ENCODE measurements around the gene CENPL.
"Not testable (repeated sequence)": the region's sequence is repeated elsewhere in the genome, so short reads cannot be mapped to it uniquely, and the experiment has no call there.

Gene CENPL

GRCh38 chr1:173856903-173857302, 32.2 kb upstream of the CENPL start:
- no peak for DNase-seq

DNA sequence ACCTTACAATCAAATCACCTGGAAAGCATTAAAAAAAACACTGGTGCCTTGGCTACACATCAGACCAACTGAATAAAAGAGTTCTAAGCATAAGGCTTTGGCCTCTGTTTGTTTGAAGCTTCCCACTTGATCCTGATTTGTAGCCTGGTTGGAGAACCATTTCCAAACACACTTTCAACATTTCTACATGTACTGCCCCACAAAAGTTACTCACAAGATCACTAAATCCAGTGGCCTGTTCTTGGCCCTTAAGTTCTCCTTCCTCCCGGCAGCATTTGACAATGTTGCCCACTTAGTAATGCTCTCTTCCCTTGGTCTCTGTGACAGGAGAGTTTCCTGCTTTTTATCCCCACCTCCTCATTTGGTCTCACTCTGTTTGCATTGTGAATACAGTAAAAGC, 31.3 kb upstream of the CENPL start:
- DNase-seq = no peak

GRCh38 chr1:173853074-173853473, 28.4 kb upstream of the CENPL start:
- DNase-seq = no peak

GRCh38 chr1:173852105-173852504, 27.4 kb upstream of the CENPL start:
- no peak for DNase-seq

- DNase-seq = no peak
These were observed 8.1 kb upstream of the CENPL start for GRCh38 chr1:173832748-173833147.

GRCh38 chr1:173827611-173828010, 2.9 kb upstream of the CENPL start:
- no peak for DNase-seq

GRCh38 chr1:173823781-173824314, 835 bp downstream of the CENPL start:
- no peak for DNase-seq

GRCh38 chr1:173821680-173822079, 3.0 kb downstream of the CENPL start:
- no peak for DNase-seq

DNA sequence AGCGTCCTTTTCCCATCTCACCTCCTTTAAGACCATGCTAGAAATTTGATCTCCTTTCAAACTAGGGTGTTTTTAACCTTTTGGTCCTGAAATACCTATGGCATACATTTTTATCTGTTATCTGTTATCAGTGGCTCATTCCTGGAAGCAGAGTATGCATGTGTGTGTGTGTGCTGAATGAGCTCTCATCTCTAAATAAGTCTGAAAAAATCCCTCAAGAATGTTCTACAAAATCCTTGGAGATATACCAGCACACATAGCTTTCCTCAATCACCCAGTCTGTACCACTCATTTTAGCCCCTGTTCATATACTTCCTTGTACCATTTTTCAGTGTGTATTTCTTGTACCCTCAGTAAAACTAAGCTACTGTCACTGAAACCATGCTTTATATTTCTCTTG, 6.2 kb downstream of the CENPL start:
- DNase-seq = no peak

DNA sequence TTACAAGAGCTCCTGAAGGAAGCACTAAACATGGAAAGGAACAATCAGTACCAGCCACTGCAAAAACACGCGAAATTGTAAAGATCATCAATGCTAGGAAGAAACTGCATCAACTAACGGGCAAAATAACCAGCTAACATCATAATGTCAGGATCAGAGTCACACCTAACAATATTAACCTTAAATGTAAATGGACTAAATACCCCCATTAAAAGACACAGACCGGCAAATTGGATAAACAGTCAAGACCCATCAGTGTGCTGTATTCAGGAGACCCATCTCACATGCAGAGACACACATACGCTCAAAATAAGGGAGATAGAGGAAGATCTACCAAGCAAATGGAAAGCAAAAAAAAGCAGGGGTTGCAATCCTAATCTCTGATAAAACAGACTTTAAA, 11.0 kb downstream of the CENPL start:
- not testable (repeated sequence) for DNase-seq

DNA sequence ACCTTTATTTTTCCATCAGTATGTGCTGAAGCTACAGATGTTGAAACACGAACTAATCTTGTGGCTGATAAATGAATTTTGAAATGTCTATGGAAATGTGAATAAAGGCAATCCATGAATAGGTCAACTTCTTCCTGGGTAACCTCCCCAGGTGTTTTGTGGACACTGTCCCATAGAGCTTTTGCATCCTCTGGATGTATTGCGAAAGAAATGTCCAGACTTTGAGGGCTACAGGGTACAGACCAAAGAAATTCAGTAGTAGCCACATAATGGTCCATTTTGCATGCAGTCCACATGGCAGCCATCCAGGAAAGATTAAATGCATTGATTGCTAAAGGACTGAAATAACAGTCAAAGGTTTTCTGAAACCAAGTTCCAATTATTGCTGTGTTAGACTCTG, 21.7 kb downstream of the CENPL start:
- DNase-seq = no peak

DNA sequence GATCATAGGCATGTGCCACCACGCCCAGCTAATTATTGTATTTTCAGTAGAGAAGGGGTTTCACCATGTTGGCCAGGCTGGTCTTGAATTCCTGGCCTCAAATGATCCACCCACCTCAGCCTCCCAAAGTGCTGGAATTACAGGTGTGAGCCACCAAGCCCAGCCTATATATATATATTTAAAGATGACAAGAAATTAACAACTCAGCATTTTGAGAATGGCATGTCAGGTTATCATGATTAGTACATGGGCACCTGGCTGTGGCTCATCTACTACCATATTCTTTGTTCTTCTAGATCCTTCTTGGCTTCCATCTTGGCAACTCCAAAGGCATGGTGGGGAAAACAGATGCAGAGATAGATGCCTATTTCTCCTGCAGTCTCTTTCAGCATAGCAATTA, 24.7 kb downstream of the CENPL start:
- not testable (repeated sequence) for DNase-seq

- no peak for DNase-seq
These were observed 26.6 kb downstream of the CENPL start for GRCh38 chr1:173798078-173798477.

GRCh38 chr1:173789841-173790240, 34.8 kb downstream of the CENPL start:
- DNase-seq = no peak

- DNase-seq = no peak
These were observed 39.7 kb downstream of the CENPL start for GRCh38 chr1:173784997-173785396.

DNA sequence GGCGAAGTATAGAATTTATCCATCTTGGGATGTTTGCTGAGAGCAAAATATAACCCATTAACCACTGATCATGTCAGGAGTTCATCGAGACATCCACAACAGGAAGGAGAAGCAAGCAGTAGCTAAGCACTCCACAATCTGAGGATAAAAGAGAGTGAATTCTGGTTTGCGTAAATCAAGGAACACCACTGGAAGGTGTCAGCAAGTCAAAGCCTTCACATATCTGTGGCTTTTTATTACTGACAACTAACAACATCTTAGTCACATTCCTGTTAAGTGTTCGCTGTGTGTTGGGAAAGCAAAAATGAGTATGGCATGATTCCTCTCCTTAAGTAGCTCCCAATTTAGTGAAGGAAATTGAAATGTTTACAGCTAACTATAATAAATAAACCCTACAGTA, 44.7 kb downstream of the CENPL start:
- DNase-seq = no peak

GRCh38 chr1:173775578-173776226, 49.0 kb downstream of the CENPL start:
- DNase-seq = no peak

- DNase-seq = no peak
These were observed 53.1 kb downstream of the CENPL start for GRCh38 chr1:173771560-173771959.

DNA sequence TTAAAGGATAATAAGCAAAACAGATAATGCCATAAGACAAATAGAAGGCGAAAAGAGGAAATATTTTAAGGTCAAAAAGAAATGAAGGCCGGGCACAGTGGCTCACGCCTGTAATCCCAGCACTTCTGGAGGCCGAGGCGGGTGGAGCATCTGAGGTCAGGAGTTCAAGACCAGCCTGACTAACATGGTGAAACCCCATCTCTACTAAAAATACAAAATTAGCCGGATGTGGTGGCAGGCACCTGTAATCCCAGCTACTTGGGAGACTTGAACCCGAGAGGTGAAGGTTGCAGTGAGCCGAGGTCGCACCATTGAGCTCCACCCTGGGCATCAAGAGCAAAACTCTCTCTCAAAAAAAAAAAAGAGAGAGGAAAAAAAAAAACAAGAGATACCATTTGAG, 54.4 kb downstream of the CENPL start:
- not testable (repeated sequence) for DNase-seq

DNA sequence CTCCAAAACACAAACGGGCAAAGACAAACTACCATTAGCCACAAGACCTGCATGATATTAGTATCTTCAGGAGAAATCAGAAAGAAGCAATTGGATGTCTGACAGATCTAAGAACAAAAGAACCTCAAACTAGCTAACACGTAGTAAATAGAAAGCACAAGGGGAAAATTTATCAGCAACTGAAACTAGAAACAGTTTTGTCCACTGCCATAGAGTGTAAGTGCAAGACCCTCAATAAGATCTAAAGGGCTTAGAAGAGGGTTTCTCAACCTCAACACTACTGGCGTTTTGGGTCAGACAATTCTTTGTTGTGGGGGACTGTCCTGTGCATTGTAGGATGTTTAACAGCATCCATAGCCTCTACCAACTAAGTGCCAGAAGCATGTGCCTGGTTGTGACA, 55.9 kb downstream of the CENPL start:
- no peak for DNase-seq

DNA sequence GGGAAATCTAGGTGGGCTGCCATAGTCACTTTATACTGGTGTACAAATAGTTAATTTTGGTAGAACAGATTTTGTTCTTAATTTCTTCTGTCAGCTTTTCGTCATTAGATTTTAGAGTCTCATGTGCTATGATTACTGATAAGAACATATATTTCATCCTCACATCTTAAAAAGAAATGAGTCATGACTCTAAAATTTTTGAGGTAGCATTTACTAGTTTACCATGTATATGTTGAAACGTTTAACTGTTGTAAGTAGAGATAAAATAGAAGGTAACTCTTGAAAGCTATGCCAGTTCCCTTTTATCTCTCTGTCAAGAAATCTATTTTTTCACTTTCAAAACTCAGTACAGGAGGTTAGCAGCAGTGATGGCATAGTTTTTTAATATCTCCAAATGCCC, 56.5 kb downstream of the CENPL start:
- no peak for DNase-seq

DNA sequence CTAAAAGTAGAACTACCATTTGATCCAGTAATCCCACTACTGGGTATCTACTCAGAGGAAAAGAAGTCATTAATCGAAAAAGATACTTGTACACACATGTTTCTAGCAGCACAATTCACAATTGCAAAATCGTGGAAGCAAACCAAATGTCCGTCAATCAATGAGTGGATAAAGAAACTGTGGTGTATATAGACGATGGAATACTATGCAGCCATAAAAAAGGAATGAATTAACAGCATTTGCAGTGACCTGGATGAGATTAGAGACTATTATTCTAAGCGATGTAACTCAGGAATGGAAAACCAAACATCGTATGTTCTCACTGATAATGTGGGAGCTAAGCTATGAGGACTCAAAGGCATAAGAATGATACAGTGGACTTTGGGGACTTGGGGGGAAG, 60.4 kb downstream of the CENPL start:
- DNase-seq = not testable (repeated sequence)

DNA sequence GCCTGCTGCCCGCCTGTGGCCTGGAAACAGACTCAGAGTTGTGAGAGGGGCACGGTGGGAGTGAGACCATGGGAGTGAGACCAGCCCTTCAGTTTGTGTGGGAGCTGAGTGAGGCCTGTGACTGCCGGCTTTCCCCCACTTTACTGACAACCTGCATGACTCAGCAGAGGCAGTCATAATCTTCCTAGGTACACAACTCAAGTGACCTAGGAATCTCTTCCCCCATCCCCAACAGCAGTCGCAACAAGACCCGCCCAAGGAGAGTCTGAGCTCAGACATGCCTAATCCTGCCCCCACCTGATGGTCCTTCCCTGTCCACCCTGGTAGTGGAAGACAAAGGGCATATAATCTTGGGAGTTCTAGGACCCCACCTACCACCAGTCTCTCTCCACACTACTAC, 65.7 kb downstream of the CENPL start:
- DNase-seq = no peak

- DNase-seq = no peak
These were observed 66.6 kb downstream of the CENPL start for GRCh38 chr1:173758110-173758509.

DNA sequence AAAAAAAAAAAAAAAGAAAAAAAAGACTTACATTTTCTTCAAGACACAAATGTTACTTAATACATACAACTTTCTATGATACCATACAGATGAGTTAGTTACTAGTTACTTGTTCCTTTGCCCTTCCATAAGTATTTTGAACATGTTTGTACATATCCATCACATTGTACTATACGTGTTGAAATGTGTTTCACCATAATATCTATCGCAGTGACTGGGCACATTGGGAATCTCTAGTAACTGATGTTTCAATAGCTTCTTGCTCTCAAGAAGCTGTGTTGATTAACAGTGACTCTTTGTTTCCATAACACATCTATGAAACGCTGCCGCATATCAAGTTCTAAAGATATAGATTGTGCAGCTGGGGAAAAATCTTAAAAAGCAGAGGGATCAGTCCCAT, 67.0 kb downstream of the CENPL start:
- DNase-seq = no peak

Measured in GOT3 (cell line).